Fibroblast of skin of right quadriceps (primary cell): ENCODE results near the gene CAPN3.

Experiments used
- DNase-seq: peaks from one replicate; pipeline ENCODE4 v3.0.0-alpha.2; 2013

The CAPN3 gene

GRCh38 chr15:42457445-42458442, 98.4 kb downstream of the CAPN3 start:
- peak; percentile 94 for DNase-seq

- no peak for DNase-seq
Measured at GRCh38 chr15:42461261-42461660, 102.0 kb downstream of the CAPN3 start.
